Keratinocyte (primary cell): Measurements from ENCODE around the gene C4B. TPM values are rescaled to one million over a fixed set of nuclear protein-coding genes. Genes with fewer than 3 reads are reported as not detected.
"Not testable (repeated sequence)": the region's sequence is repeated elsewhere in the genome, so short reads cannot be mapped to it uniquely, and the experiment has no call there.

Experiments
- DNase-seq: peaks from one replicate; pipeline ENCODE4 v3.0.0-alpha.2; 2011; ENCODE audit warnings: low read depth, missing footprints, low spot score
- FAIRE-seq: peaks from 2 replicates; lab custom pipeline; 2011; peaks lifted over from hg19 to GRCh38; lab: Jason Lieb, UNC
- H2AFZ ChIP-seq: 2 replicates; pipeline ENCODE4 v1.6.0; 2012; ENCODE audit warnings: low read length, control low read depth, inconsistent platforms; ENCODE audit not compliant: control insufficient read depth
- H3K27ac ChIP-seq: 2 replicates; pipeline ENCODE4 v1.5.1; 2011; ENCODE audit warnings: low read length; ENCODE audit not compliant: control insufficient read depth, insufficient read depth
- H3K27me3 ChIP-seq: 3 replicates; pipeline ENCODE4 v1.6.0; 2011; ENCODE audit warnings: low read length; ENCODE audit not compliant: control insufficient read depth, insufficient read depth; ENCODE audit errors: extremely low read depth
- H3K36me3 ChIP-seq, 2 experiments: 2 replicates in 1 of 2; 3 replicates in 1 of 2; pipeline ENCODE4 v1.5.1; 2011; ENCODE audit warnings: low read length in 2 of 2, mild to moderate bottlenecking in 1 of 2; ENCODE audit not compliant: control insufficient read depth in 2 of 2, insufficient read depth in 2 of 2; ENCODE audit errors: extremely low read depth in 1 of 2
- H3K4me1 ChIP-seq: 3 replicates; pipeline ENCODE4 v1.5.1; 2011; ENCODE audit warnings: low read length; ENCODE audit not compliant: control insufficient read depth, insufficient read depth; ENCODE audit errors: extremely low read depth
- H3K4me2 ChIP-seq: 3 replicates; pipeline ENCODE4 v1.6.0; 2011; ENCODE audit warnings: low read depth, low read length; ENCODE audit not compliant: control insufficient read depth, insufficient read depth; ENCODE audit errors: extremely low read depth
- H3K4me3 ChIP-seq, 3 experiments: fragments of 200-600 bp in 1 of 3; sonication (generic) in 1 of 3; 2 replicates in 2 of 3; 3 replicates in 1 of 3; pipeline ENCODE4 v1.5.1; 2011 to 2016; ENCODE audit warnings: low read length in 3 of 3, mild to moderate bottlenecking in 3 of 3, control low read depth in 2 of 3, inconsistent platforms in 1 of 3, low read depth in 1 of 3, mixed read lengths in 1 of 3, mixed run types in 1 of 3, moderate library complexity in 1 of 3; ENCODE audit not compliant: control insufficient read depth in 2 of 3, insufficient read depth in 2 of 3; ENCODE audit errors: extremely low read depth in 1 of 3
- H3K79me2 ChIP-seq: 2 replicates; pipeline ENCODE4 v1.6.0; 2012; ENCODE audit warnings: low read length; ENCODE audit not compliant: control insufficient read depth, insufficient read depth
- H3K9ac ChIP-seq: 3 replicates; pipeline ENCODE4 v1.6.0; 2011; ENCODE audit warnings: low read length; ENCODE audit not compliant: control insufficient read depth, insufficient read depth; ENCODE audit errors: extremely low read depth
- H3K9me1 ChIP-seq: 3 replicates; pipeline ENCODE4 v1.6.0; 2011; ENCODE audit warnings: low read length; ENCODE audit not compliant: control insufficient read depth, insufficient read depth; ENCODE audit errors: extremely low read depth
- H3K9me3 ChIP-seq: 2 replicates; pipeline ENCODE4 v1.5.1; 2012; ENCODE audit warnings: low read depth, low read length; ENCODE audit not compliant: control insufficient read depth
- H4K20me1 ChIP-seq: 3 replicates; pipeline ENCODE4 v1.6.0; 2011; ENCODE audit warnings: low read length; ENCODE audit not compliant: control insufficient read depth, insufficient read depth; ENCODE audit errors: extremely low read depth
- CTCF ChIP-seq, 3 experiments: IDR thresholded peaks in 1 of 3; conservative IDR thresholded peaks in 1 of 3; optimal IDR thresholded peaks in 1 of 3; 2 replicates in 2 of 3; 3 replicates in 1 of 3; pipeline versions ENCODE3 to v1.5.1; 2011; ENCODE audit warnings: low read length in 3 of 3, mild to moderate bottlenecking in 3 of 3, moderate library complexity in 2 of 3, control low read depth in 1 of 3, inconsistent platforms in 1 of 3; ENCODE audit not compliant: insufficient read depth in 2 of 3; ENCODE audit errors: extremely low read depth in 1 of 3
- EZH2 ChIP-seq: IDR thresholded peaks from one replicate; pipeline ENCODE4 v1.6.1; 2012; ENCODE audit warnings: inconsistent platforms, mild to moderate bottlenecking, low read length, moderate library complexity
- dilution Hi-C: fragments of 300-500 bp; cut with MboI; formaldehyde crosslinking; loops from one replicate; pipeline ENCODE4 v1.7.0; 2020; ENCODE audit warnings: low sequenced_read_pairs; ENCODE audit not compliant: extremely low pct_ligation_motif_present
- polyA plus RNA-seq, 5 experiments: library from polyadenylated mRNA; depleted of rRNA in 3 of 5; stranded (reverse) in 3 of 5; stranded (forward) in 1 of 5; unstranded in 1 of 5; fragments of >200 nt; gene quantifications; 1 replicate in 1 of 5; 2 replicates in 3 of 5; 3 replicates in 1 of 5; pipeline versions ENCODE4 v1.2.1 to v1.2.3, GENCODE V29; 2011 to 2012; ENCODE audit warnings: missing spikeins in 2 of 5, low read depth in 1 of 5, low replicate concordance in 1 of 5

Gene C4B
- polyA plus RNA-seq, 1 donor (not counting 4 experiments of a cell fraction or from before 2014, with no cell fraction given), result 1.8 TPM

DNA sequence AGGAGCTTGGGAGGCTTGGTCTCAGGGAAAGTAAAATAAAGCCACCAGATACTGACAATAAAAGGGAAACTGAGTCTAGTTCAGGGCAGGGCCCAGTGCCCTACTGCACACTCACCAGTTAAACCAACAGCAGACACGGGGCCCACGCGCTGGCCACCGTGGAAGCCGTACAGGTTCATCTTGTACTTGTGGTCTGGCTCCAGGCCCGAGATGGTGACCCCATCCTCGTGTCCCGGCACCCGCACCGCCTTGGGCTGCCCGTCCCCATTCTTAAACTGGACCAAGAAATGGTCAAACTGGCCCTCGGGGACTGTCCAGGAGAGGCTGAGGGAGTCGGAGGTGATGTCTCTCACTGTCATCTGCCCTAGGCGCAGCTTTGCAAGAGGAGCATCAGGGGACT, 50.1 kb downstream of the C4B start:
- dilution Hi-C loops, result no loop called here
- Histone ChIP-seq H3K36me3 (no peaks in the 10 kb centered on the region), H3K9me3 (no peaks in the 10 kb centered on the region), H4K20me1 (no peaks in the 10 kb centered on the region), H3K79me2 (no peaks in the 10 kb centered on the region), H3K9ac (no peak overlapping the region), H2AFZ (no peak overlapping the region), H3K27ac (no peak overlapping the region), H3K4me2 (no peak overlapping the region), H3K4me1 (no peaks in the 10 kb centered on the region), H3K27me3 (no peaks in the 10 kb centered on the region), H3K4me3 (no peak overlapping the region), H3K9me1 (no peaks in the 10 kb centered on the region)
- no peak for TF ChIP-seq EZH2
- TF ChIP-seq CTCF (optimal IDR thresholded peaks at IDR 0.05 in 1 of 3, IDR thresholded peaks at IDR 0.05 in 1 of 3, conservative IDR thresholded peaks at IDR 0.05 in 1 of 3; ENCODE audit: extremely low read depth in 1 of 3, insufficient read depth in 2 of 3, low read length in 3 of 3), result no peak
- DNase-seq (no peak), FAIRE-seq (no peak)

- H3K4me2 ChIP-seq, H3K4me3 ChIP-seq, H2AFZ ChIP-seq, H3K9me1 ChIP-seq, H4K20me1 ChIP-seq, H3K9me3 ChIP-seq, H3K4me1 ChIP-seq, H3K27ac ChIP-seq, H3K36me3 ChIP-seq, H3K79me2 ChIP-seq, DNase-seq, FAIRE-seq, H3K27me3 ChIP-seq, H3K9ac ChIP-seq, dilution Hi-C loops: not testable (repeated sequence)
Observed at GRCh38 chr6:32067521-32067920, 52.9 kb downstream of the C4B start.

- H2AFZ ChIP-seq, H3K9me3 ChIP-seq, DNase-seq, dilution Hi-C loops, H4K20me1 ChIP-seq, H3K27me3 ChIP-seq, H3K9me1 ChIP-seq, H3K4me1 ChIP-seq, FAIRE-seq, H3K4me3 ChIP-seq, H3K4me2 ChIP-seq, H3K79me2 ChIP-seq, H3K36me3 ChIP-seq, H3K9ac ChIP-seq, H3K27ac ChIP-seq: not testable (repeated sequence)
Observed at GRCh38 chr6:32068315-32068714, 53.7 kb downstream of the C4B start.
